G401.6 (cell line): ENCODE measurements around the gene GALNT2.

Experiments used
- FAIRE-seq: peaks from 2 replicates; lab custom pipeline; 2012; peaks lifted over from hg19 to GRCh38; lab: Jason Lieb, UNC

GALNT2 gene

DNA sequence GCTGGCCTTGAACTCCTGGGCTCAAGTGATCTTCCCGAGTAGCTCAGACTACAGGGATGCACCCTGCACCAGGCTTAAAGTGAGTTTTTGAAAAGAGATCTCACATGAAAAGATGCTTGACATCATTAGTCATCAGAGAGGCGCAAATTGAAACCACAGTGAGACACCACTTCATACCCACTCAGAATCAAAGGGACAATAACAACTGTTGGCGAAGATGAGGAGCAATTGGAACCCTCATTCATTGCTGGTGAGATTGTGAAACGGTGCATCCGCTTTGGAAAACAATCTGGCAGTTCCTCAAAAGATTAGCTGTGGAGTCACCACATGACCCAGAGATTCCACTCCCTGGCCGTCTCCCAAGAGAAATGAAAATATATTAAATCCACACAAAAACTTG is 236.8 kb downstream of the GALNT2 start:
- no peak for FAIRE-seq

DNA sequence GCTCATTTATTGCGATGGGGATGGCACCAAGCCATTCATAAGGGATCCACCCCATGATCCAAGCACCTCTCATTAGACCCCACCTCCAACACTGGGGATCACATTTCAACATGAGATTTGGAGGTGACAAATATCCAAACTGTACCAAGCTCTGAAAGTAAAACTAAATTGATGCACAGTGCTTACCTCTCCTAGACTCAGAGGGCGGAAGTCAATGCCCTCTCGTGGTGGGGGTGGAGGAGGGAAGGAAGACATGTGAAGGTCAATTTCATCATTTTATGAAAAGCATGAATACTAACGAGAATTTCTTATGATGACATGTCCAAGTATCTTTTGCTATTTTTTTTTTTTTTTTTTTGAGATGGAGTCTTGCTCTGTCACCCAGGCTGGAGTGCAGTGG is 239.1 kb downstream of the GALNT2 start:
- no peak for FAIRE-seq

DNA sequence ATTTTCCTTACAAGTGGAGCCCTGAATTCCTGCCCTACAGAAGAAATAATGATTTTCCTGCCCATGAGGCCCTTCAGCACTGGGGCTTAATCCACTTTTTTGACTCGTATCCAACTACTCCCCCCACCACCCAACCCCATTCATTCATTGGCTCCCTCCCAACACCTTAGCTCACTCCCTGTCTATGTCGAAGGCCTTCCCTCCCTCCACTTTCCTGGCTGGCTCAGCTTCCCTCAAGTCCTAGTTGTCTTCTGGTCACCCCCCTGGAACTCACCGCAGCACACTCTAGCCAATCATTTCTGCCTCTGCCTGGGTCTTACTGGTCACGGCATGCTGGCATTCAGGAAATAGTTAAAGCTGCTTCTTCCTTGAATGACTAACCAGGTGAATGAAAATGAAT is 240.2 kb downstream of the GALNT2 start:
- FAIRE-seq, result no peak

DNA sequence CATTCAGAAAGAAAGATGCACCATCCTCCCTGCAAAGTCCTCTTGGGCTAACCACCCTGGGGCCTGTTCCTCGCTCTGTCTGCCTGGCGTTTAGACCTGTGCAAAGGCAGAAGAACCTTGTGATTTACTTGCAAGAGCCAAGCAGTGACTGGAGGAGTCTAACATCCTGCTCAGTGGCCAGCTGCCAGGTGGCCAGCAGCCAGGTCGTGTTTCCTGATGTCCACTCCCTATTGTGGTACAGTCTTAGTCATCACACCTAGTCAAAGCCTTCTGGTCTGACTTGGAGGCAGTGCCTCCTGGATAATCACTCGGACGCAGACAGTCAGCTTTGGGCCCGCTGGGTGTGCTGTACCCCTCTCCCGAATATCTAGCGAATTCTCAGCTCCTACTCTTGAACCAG is 241.0 kb downstream of the GALNT2 start:
- no peak for FAIRE-seq

GRCh38 chr1:230308821-230309220 is 241.8 kb downstream of the GALNT2 start:
- FAIRE-seq, result no peak

- no peak for FAIRE-seq
Observed at GRCh38 chr1:230309646-230310177, 242.7 kb downstream of the GALNT2 start.

DNA sequence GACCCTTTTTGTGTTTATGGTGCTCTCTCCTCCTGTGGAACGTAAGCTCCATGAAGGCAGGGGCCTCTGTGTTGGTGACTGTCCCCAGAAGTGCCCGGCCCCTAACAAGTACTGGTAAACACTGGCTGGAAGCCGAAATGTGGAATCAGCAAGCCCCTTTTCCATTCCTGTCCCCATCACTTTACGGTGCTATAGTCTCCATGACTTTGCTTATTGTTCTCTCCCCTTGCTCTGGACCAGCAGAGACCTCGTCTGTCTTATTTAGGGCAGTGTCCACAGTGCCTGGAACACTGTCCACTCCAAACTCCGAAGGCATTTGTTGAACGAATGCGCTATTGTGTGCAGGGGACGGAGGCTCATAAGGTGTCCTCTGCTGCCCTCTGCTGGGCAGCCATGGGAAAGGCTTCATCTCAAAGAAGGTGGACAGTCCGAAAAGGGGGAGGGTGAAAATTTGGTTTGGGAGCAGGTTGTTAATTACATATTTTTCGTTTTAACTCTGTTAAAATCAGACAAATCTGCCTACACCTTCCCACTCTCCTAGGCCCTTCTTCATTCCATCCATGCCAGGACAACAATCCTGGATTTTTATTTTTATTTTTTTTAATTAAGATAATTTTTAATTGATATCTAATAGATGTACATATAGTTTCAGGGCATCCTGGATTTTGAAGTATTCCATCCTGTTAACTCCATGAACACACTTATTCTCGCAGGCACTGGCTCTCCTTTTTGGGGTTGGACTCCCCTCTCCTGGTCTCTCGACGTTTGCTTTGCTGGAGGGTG is 243.5 kb downstream of the GALNT2 start:
- FAIRE-seq, result no peak

- FAIRE-seq, result no peak
Observed at GRCh38 chr1:230312676-230313075, 245.6 kb downstream of the GALNT2 start.

DNA sequence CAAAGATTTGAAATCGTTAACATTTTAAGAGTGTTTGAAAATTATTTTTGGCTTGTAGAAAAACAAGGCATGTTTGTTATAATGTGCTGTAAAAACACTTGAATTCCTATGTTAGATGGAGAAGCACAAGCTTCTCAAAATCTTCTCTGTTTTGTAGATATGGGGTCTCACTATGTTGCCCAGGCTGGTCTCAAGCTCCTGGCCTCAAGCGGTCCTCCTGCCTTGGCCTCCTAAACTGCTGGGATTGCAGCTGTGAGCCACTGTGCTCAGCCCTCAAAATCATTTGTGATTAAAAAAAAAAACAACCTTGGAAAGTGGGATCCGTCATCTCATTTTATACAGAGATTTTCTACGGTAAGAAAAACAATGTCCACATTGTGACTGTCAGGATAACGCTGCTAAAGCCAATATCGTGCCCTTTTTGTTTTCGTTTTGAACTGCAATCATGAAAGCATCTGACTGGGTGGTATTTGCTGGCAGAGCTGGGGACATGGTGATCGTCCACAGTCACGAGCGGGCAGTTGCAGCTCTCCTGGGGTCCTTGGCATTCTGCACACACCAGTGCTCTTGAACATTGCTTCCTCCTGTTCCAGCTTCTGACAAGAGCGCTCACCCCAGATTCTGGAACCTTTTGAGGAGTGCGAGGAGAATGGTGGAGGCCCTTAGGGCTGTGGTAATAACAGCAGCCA is 246.6 kb downstream of the GALNT2 start:
- no peak for FAIRE-seq

GRCh38 chr1:230314142-230314470 is 247.1 kb downstream of the GALNT2 start:
- no peak for FAIRE-seq

GRCh38 chr1:230315099-230315498 is 248.1 kb downstream of the GALNT2 start:
- no peak for FAIRE-seq

DNA sequence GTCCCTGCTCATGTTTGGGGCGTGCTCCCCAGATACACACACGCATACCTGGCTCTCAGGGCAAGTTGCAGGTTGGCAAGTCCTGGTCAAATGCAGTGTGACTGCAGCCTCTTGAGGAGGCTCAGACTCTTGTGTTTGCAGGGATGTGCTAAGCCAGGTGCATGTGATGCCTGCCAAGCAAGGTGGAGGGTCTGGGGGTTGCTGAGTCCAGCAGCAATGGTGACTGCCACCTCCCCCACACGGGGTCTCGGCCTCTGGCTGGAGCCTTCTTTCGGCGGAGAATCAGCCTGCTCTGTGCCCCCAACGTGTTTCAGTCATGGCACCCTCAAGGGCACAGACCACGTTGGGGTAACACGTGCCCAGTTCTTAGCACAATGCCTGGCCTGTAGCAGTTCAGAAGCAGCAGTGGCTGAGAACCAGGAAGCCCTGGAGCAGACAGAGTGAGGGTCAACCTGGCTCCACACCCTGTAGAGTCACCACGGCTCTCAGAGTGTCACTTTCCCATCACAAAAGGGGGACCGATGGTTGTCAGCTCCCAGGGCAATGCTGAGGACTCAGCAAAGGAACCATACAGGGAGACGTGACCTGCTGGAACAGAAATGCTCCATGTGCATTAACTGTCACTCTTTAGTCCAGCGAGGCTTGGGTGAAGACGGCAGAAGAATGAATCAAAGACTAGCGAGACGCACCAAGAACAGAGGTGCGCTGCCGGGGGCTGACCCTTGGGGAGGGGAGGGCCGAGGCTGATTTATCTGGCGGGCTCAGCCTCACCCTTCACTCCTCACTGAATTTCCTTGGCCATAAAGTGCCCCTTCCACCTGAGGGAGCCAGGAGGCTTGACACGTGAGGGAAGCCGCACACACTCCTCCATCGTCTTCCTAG is 250.1 kb downstream of the GALNT2 start:
- no peak for FAIRE-seq

GRCh38 chr1:230317823-230318819 is 251.1 kb downstream of the GALNT2 start:
- no peak for FAIRE-seq

DNA sequence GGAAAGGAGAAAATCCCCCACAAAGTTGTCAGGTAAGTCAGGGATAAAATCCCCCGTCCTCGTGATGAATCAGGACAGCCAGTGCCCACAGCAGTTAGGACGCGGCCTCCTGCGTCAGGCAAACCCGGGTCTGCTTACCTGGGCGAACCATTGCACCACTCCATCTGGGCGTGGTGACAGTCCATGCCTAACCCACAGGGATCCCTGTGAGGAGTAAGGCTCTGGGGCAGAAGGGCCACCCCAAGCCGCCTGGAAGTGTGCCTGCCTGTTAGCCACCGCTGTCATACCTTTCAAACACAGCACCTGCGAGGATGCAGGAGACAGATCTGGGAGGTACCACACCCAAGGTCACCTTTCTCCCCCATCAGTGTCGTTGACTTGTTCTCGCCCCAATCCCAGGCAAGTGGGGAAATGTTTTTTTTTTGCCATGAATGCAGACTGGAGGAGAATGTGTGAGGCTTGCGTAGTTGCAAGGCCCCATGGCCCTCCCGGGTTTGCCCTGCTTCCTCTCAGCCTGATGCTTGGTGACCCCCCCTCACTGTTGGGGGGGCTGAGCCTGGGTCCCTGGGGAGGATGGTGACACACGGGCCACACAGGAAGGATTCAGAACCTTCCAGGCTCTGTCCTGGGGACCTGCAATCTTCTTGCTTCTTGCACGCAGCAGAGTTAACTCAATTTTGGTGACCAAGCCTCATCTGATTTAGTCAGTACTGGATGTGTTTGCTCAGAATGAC is 252.1 kb downstream of the GALNT2 start:
- no peak for FAIRE-seq

DNA sequence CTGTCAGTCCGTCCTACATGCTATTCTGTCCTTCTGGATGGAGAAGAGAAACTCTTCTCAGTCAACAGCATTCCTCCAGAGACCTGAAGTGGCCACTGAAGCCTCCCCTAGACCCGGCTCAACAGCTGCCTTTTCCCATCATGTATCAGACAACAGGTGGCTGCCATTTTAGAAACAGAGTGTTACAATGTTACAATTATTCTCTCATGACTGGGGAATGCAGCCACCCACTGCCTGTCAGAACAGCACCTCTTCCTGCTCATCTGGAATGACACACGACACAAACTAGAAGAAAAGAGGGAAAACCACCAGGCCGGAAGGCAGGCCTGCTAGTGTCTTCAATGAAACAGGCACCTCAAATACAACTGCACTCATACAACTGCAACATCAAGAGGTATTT is 253.8 kb downstream of the GALNT2 start:
- no peak for FAIRE-seq

GRCh38 chr1:230321341-230321740 is 254.3 kb downstream of the GALNT2 start:
- FAIRE-seq, result no peak

- FAIRE-seq, result no peak
Observed at GRCh38 chr1:230321741-230322420, 254.8 kb downstream of the GALNT2 start.

GRCh38 chr1:230322421-230322756 is 255.4 kb downstream of the GALNT2 start:
- FAIRE-seq, result no peak

DNA sequence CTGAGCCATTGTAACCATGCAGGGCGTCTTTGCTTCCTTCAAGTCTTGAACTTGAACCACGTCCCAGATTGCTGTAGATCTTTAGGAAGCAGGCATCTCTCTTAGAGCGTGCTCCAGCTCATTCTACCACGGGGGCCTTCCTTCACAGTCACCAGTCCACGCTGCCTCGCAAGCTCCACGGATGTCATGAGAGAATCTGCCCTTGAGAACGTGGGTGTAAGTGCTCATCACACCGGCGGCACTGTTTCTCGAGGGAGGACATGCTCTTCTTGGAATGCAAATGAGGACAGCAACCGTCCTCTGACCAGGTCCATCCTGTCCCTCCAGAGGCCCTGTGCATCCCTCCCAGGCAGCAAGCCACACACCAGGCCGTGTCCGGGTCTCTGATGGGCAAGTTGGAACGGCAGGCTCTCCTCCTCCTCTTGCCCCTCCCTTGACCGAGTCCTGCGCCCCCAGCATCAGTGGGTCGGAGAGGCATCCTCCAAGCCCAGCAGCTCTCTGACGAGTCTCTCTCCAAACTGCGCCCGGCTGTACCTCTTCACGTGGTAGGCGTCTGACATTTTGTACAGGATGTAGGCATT is 256.0 kb downstream of the GALNT2 start:
- no peak for FAIRE-seq

GRCh38 chr1:230323686-230324085 is 256.6 kb downstream of the GALNT2 start:
- FAIRE-seq, result no peak
